Glutamatergic neuron (in vitro differentiated cells): ENCODE data around the gene SPDYE3. TPM values are rescaled to one million over a fixed set of nuclear protein-coding genes. Genes with fewer than 3 reads are reported as not detected.

Experiments used
- DNase-seq: peaks from one replicate; pipeline ENCODE4 v3.0.0; 2022
- H3K27ac Mint-ChIP-seq: one replicate; pipeline ENCODE4 v1.8.0; 2020; ENCODE audit warnings: mild to moderate bottlenecking, mixed read lengths, inconsistent platforms; ENCODE audit not compliant: unreplicated experiment
- H3K27me3 Mint-ChIP-seq: one replicate; pipeline ENCODE4 v1.8.0; 2020; ENCODE audit warnings: mild to moderate bottlenecking, moderate library complexity, mixed read lengths, inconsistent platforms; ENCODE audit not compliant: unreplicated experiment
- H3K36me3 Mint-ChIP-seq: one replicate; pipeline ENCODE4 v1.8.0; 2020; ENCODE audit warnings: mild to moderate bottlenecking, mixed read lengths, inconsistent platforms; ENCODE audit not compliant: unreplicated experiment
- H3K4me1 Mint-ChIP-seq: one replicate; pipeline ENCODE4 v1.8.0; 2020; ENCODE audit warnings: mild to moderate bottlenecking, low read depth, mixed read lengths, inconsistent platforms; ENCODE audit not compliant: unreplicated experiment
- H3K4me3 Mint-ChIP-seq: one replicate; pipeline ENCODE4 v1.8.0; 2020; ENCODE audit warnings: mild to moderate bottlenecking, mixed read lengths, inconsistent platforms; ENCODE audit not compliant: unreplicated experiment
- H3K9me3 Mint-ChIP-seq: one replicate; pipeline ENCODE4 v1.8.0; 2020; ENCODE audit warnings: mild to moderate bottlenecking, moderate library complexity, mixed read lengths, inconsistent platforms; ENCODE audit not compliant: unreplicated experiment
- total RNA-seq: library from RNA; stranded (reverse); fragmentation: NEBNext Ultra II Directional; extraction: Animal tissue kit (Norgen Biotek cat#: 25700); gene quantifications from one replicate; pipeline ENCODE4 v1.2.1, GENCODE V29; 2021; ENCODE audit not compliant: unreplicated experiment
- TF ChIP-seq, protein P1 (sequence below): fragments of 200-600 bp; sonication (generic); IDR thresholded peaks from one replicate; pipeline ENCODE4 v1.5.0; 2021; ENCODE audit not compliant: partially characterized antibody, unreplicated experiment

SPDYE3 gene
- total RNA-seq, 1 donor from 2014 or later, result not detected

DNA sequence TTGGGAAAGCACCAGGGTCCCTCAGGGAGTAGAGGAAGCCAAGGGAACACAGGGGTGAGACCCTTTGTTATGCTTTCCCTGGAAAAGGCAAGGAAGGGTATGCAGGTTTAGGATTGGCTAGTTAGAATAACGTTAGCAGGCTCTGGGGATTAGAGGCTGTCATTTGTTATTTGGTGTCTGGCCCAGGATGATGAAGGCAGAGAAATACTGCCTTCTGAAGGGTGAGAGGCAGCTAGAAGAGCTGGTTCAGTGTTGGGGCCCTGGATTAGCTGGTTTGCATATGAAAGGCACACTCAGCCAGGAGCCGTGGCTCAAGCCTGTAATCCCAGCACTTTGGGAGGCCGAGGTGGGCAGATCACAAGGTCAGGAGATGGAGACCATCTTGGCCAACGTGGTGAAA, 62.8 kb downstream of the SPDYE3 start:
- TF ChIP-seq, protein P1, sequence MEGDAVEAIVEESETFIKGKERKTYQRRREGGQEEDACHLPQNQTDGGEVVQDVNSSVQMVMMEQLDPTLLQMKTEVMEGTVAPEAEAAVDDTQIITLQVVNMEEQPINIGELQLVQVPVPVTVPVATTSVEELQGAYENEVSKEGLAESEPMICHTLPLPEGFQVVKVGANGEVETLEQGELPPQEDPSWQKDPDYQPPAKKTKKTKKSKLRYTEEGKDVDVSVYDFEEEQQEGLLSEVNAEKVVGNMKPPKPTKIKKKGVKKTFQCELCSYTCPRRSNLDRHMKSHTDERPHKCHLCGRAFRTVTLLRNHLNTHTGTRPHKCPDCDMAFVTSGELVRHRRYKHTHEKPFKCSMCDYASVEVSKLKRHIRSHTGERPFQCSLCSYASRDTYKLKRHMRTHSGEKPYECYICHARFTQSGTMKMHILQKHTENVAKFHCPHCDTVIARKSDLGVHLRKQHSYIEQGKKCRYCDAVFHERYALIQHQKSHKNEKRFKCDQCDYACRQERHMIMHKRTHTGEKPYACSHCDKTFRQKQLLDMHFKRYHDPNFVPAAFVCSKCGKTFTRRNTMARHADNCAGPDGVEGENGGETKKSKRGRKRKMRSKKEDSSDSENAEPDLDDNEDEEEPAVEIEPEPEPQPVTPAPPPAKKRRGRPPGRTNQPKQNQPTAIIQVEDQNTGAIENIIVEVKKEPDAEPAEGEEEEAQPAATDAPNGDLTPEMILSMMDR, result no peak
- no peak for DNase-seq
- Mint-ChIP-seq H3K4me1 (peaks cover 5% of the 10 kb centered on the region), H3K4me3 (no peak overlapping the region), H3K36me3 (no peaks in the 10 kb centered on the region), H3K9me3 (peaks cover 3% of the 10 kb centered on the region), H3K27me3 (peaks cover 12% of the 10 kb centered on the region), H3K27ac (no peak overlapping the region)

DNA sequence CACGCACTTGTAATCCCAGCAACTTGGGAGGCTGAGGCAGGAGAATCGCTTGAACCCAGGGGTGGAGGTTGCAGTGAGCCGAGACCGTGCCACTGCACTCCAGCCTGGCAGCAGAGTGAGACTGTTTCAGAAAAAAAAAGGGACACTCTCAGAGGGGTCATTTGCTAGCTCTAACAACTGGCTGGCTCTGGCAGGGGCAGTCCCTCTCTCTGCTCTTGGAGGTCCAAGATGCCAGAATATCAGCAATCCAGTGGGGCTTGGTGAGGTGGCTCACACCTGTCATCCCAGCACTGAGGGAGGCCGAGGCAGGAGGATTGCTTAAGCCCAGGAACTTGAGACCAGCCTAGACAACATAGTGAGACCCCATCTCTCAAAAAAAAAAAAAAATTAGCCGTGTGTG, 63.2 kb downstream of the SPDYE3 start:
- no peak overlapping the region for H3K4me3 Mint-ChIP-seq
- peaks cover 3% of the 10 kb centered on the region for H3K9me3 Mint-ChIP-seq
- peaks cover 12% of the 10 kb centered on the region for H3K27me3 Mint-ChIP-seq
- no peaks in the 10 kb centered on the region for H3K36me3 Mint-ChIP-seq
- no peak overlapping the region for H3K27ac Mint-ChIP-seq
- no peak for DNase-seq
- TF ChIP-seq, protein P1, result no peak
- H3K4me1 Mint-ChIP-seq, result peaks cover 5% of the 10 kb centered on the region

DNA sequence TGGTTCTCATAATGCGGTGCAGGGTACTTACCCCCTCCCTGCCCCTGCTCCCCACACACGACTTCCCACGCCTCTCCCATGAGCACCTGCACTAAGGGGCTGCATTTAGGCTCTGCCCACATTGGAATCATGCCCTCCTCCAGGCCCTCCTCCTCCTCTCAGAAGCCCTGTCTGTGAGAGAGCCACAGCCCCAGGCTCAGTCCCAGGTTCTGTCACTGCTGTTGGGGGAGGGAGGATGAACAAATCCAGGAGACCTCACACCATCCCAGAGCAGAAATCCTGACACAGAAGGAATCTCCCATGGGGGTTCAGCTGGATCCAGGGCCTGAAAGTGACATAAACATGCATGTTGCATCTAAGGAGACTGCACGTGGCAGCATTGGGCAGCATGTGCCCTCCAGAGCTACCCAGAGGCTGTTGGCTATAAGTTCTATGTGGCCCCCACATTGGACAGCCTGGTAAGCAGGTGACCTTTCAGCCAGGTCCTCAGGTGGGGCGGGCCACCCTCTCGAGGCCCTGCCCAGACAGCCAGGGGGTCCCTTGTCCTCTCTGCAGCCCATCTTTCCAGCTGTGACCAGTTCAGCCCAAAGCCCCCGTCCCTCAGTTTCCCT, 64.2 kb downstream of the SPDYE3 start:
- no peak overlapping the region for H3K27ac Mint-ChIP-seq
- no peak overlapping the region for H3K4me3 Mint-ChIP-seq
- no peaks in the 10 kb centered on the region for H3K36me3 Mint-ChIP-seq
- TF ChIP-seq, protein P1, result no peak
- peaks cover 4% of the 10 kb centered on the region for H3K4me1 Mint-ChIP-seq
- peaks cover 2% of the 10 kb centered on the region for H3K9me3 Mint-ChIP-seq
- no peak for DNase-seq
- H3K27me3 Mint-ChIP-seq, result peaks cover 9% of the 10 kb centered on the region

Other genes starting within 250 kb of the SPDYE3 start
- gene ZNF3, start 226.0 kb upstream of the SPDYE3 start, total RNA-seq, result 87.9 TPM
- gene COPS6, start 218.7 kb upstream of the SPDYE3 start, total RNA-seq, result 77.4 TPM
- 196 TPM for gene MCM7, start 206.3 kb upstream of the SPDYE3 start, total RNA-seq
- gene AP4M1, start 206.1 kb upstream of the SPDYE3 start, total RNA-seq, result 25.9 TPM
- gene TAF6, start 188.3 kb upstream of the SPDYE3 start, total RNA-seq, result 63.1 TPM
- gene CNPY4, start 188.1 kb upstream of the SPDYE3 start, total RNA-seq, result 19.3 TPM
- 3.3 TPM for gene MBLAC1, start 180.7 kb upstream of the SPDYE3 start, total RNA-seq
- gene LAMTOR4, start 158.8 kb upstream of the SPDYE3 start, total RNA-seq, result 66.9 TPM
- 42.4 TPM for gene TRAPPC14, start 149.0 kb upstream of the SPDYE3 start, total RNA-seq
- gene GAL3ST4, start 139.1 kb upstream of the SPDYE3 start, total RNA-seq, result 30.9 TPM
- gene GPC2, start 130.3 kb upstream of the SPDYE3 start, total RNA-seq, result 530 TPM
- 1.1 TPM for gene STAG3, start 129.8 kb upstream of the SPDYE3 start, total RNA-seq
- gene PVRIG, start 87.8 kb upstream of the SPDYE3 start, total RNA-seq, result not detected
- 62.6 TPM for gene PILRB, start 50.4 kb downstream of the SPDYE3 start, total RNA-seq
- 12.5 TPM for gene PILRA, start 65.8 kb downstream of the SPDYE3 start, total RNA-seq
- 1.8 TPM for gene ZCWPW1, start 121.0 kb downstream of the SPDYE3 start, total RNA-seq
- gene MEPCE, start 122.1 kb downstream of the SPDYE3 start, total RNA-seq, result 18.5 TPM
- 24.1 TPM for gene PPP1R35, start 128.8 kb downstream of the SPDYE3 start, total RNA-seq
- gene SPACDR, start 156.6 kb downstream of the SPDYE3 start, total RNA-seq, result 1.7 TPM
- 39.6 TPM for gene TSC22D4, start 171.5 kb downstream of the SPDYE3 start, total RNA-seq
- gene NYAP1, start 176.2 kb downstream of the SPDYE3 start, total RNA-seq, result 36.6 TPM
- 5.7 TPM for gene AGFG2, start 231.5 kb downstream of the SPDYE3 start, total RNA-seq